NCI-H460 (cell line): Measurements from ENCODE around the gene VGLL2. TPM values are rescaled to one million over a fixed set of nuclear protein-coding genes. Genes with fewer than 3 reads are reported as not detected.

Source experiments
- DNase-seq: peaks from one replicate; pipeline ENCODE4 v3.0.0-alpha.2; 2016; ENCODE audit warnings: low read depth; ENCODE audit errors: extremely low read depth
- small RNA-seq, 2 experiments: library from RNA; depleted of rRNA; stranded (forward); fragments of <200 nt; gene quantifications; one replicate each; pipeline ENCODE3, GENCODE V24; 2014
- total RNA-seq: library from RNA; depleted of rRNA; stranded (reverse); fragments of >200 nt; shearing (Covaris generic); gene quantifications from 2 replicates; pipeline ENCODE4 v1.2.3, GENCODE V29; 2014; rRNA removed

The VGLL2 gene
- total RNA-seq, 1 experiment from 2014 or later = not detected

GRCh38 chr6:117309611-117310010 is 44.3 kb downstream of the VGLL2 start:
- no peak for DNase-seq

DNA sequence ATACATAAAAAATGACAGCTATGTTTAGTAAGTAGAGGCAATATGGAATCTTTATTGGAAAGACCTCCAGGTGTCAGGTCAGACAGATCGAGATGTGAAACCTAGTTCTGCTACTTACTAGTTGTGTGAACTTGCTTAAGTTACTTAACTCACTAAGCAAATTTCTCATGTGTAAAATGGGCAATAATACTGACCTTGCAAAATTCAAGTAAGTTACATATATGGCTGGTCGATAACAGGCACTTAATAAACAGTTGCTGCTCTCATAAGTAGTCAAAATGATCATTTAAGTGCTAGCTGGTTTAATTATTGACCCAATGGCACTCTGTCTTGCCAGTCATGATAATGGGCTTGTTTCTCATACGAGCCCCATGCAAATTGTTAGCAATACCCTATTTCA is 46.0 kb downstream of the VGLL2 start:
- DNase-seq = no peak

GRCh38 chr6:117311726-117312125 is 46.4 kb downstream of the VGLL2 start:
- no peak for DNase-seq

DNA sequence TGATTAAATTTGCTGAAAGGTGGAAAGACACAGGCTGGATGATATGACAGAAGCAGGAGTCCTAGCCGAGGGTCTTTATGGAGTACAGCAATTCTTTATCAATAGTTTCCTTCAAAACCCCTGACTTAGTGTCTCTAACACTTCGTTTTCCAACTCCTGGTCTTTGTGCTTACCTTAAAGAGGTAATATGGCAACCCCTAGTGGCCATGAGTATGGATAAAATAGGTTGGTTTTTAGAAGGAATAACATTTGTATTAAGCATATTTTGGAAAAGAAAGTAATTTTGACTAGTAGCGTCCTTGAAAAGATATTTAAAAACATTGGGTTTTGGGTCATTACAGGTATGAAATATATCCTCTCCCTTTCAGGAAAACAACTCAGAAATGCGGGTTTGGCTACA is 51.9 kb downstream of the VGLL2 start:
- DNase-seq = no peak

Small RNA genes within 50 kb of the gene (small RNA-seq; reads per million reads assigned to genes)
- gene RN7SKP18 = 0 reads per million in 2 experiments

Other genes with a start within 250 kb of the VGLL2 start
- not detected in 2 replicates for gene ROS1, start 160.4 kb downstream of the VGLL2 start, total RNA-seq
- 4.5 and 5.6 TPM in 2 replicates for gene DCBLD1, start 217.1 kb downstream of the VGLL2 start, total RNA-seq